K562 (cell line): ENCODE results near the gene PRKACA. TPM values are rescaled to one million over a fixed set of nuclear protein-coding genes. Genes with fewer than 3 reads are reported as not detected.

Experiments used
- ADNP ChIP-seq: fragments of 200-800 bp; sonication (Bioruptor generic); IDR thresholded peaks from 2 replicates; pipeline ENCODE4 v1.6.1; 2016; ENCODE audit warnings: missing genetic modification characterization, missing compliant biosample characterization
- BCOR ChIP-seq: fragments of 450-650 bp; IDR thresholded peaks from 2 replicates; pipeline ENCODE4 v1.6.1; 2016
- BRD9 ChIP-seq: fragments of 450-650 bp; IDR thresholded peaks from 2 replicates; pipeline ENCODE4 v1.6.1; 2018; ENCODE audit warnings: low read depth; ENCODE audit not compliant: partially characterized antibody
- CBX1 ChIP-seq: sonication (generic); IDR thresholded peaks from 2 replicates; pipeline ENCODE4 v1.6.1; 2016; ENCODE audit warnings: antibody characterized with exemption, low read depth, mild to moderate bottlenecking
- CBX5 ChIP-seq: IDR thresholded peaks from 2 replicates; pipeline ENCODE4 v1.6.1; 2014; ENCODE audit warnings: low read depth, borderline replicate concordance
- DACH1 ChIP-seq: fragments of 450-650 bp; IDR thresholded peaks from 2 replicates; pipeline ENCODE4 v1.6.1; 2018; ENCODE audit not compliant: partially characterized antibody
- HDAC2 ChIP-seq: fragments of 450-650 bp; IDR thresholded peaks from 2 replicates; pipeline ENCODE4 v1.6.1; 2016; ENCODE audit warnings: mild to moderate bottlenecking
- KDM1A ChIP-seq, 2 experiments: fragments of 450-650 bp; IDR thresholded peaks; 2 replicates each; pipeline ENCODE4 v1.6.1; 2016; ENCODE audit warnings: mild to moderate bottlenecking in 2 of 2
- MIER1 ChIP-seq: fragments of 450-650 bp; IDR thresholded peaks from 2 replicates; pipeline ENCODE4 v1.6.1; 2016; ENCODE audit warnings: antibody characterized with exemption, mild to moderate bottlenecking, low read depth
- MXI1 ChIP-seq: IDR thresholded peaks from 2 replicates; pipeline ENCODE4 v1.6.1; 2011; ENCODE audit warnings: low read depth, mild to moderate bottlenecking, improper control_type of control experiment, low read length
- NRF1 ChIP-seq, 2 experiments: fragments of 450-650 bp; IDR thresholded peaks in 1 of 2; conservative IDR thresholded peaks in 1 of 2; 2 replicates each; pipeline ENCODE4 v1.6.1; 2014; ENCODE audit warnings: mild to moderate bottlenecking in 2 of 2
- PHF20 ChIP-seq: fragments of 450-650 bp; IDR thresholded peaks from 2 replicates; pipeline ENCODE4 v1.6.1; 2018; ENCODE audit not compliant: partially characterized antibody
- PTBP1 ChIP-seq: fragments of 200-400 bp; formaldehyde crosslinking; IDR thresholded peaks from 2 replicates; pipeline ENCODE4 v1.6.1; 2017; ENCODE audit warnings: low read depth, low read length
- RBM25 ChIP-seq: fragments of 200-400 bp; formaldehyde crosslinking; IDR thresholded peaks from 2 replicates; pipeline ENCODE4 v1.6.1; 2018; ENCODE audit warnings: low read length, low read depth, moderate library complexity; ENCODE audit not compliant: severe bottlenecking
- RFX7 ChIP-seq: fragments of 250-450 bp; sonication (Bioruptor Pico); IDR thresholded peaks from 2 replicates; pipeline ENCODE4 v1.5.1; 2021; ENCODE audit warnings: mild to moderate bottlenecking
- TAL1 ChIP-seq: fragments of 450-650 bp; IDR thresholded peaks from 2 replicates; pipeline ENCODE4 v1.6.1; 2016; ENCODE audit warnings: mild to moderate bottlenecking
- TCF3 ChIP-seq: sonication (generic); formaldehyde crosslinking; IDR thresholded peaks from 2 replicates; pipeline ENCODE4 v1.4.0; 2020; ENCODE audit warnings: mild to moderate bottlenecking, missing genetic modification reagents
- TRIM24 ChIP-seq, 2 experiments: fragments of 450-650 bp; IDR thresholded peaks; 2 replicates each; pipeline ENCODE4 v1.6.1; 2016
- ZNF121 ChIP-seq: sonication (generic); formaldehyde crosslinking; conservative IDR thresholded peaks from 2 replicates; pipeline ENCODE4 v1.8.0; 2022; ENCODE audit warnings: missing genetic modification reagents
- ZNF695 ChIP-seq: fragments of 450-650 bp; formaldehyde crosslinking; IDR thresholded peaks from 2 replicates; pipeline ENCODE4 v1.4.0; 2020; ENCODE audit warnings: mild to moderate bottlenecking, moderate library complexity
- polyA plus RNA-seq, 8 experiments: library from polyadenylated mRNA; depleted of rRNA in 4 of 8; stranded (reverse) in 5 of 8; unstranded in 3 of 8; fragments of >200 nt; fragmentation: Nextera tagmentation in 2 of 8; fragmentation: Illumina TruSeq in 1 of 8; extraction: Ambion mirVana in 2 of 8; extraction: Trizol in 1 of 8; gene quantifications; 2 replicates each; pipeline versions ENCODE4 v1.2.1 to v1.2.3, GENCODE V29; 2011 to 2014; ENCODE audit warnings: inconsistent platforms in 1 of 8, missing spikeins in 1 of 8
- total RNA-seq, 7 experiments: library from RNA; depleted of rRNA in 6 of 7; stranded (reverse); fragments of >200 nt in 6 of 7; fragmentation: Illumina TruSeq in 2 of 7; extraction: Trizol in 2 of 7; gene quantifications; 2 replicates each; pipeline versions ENCODE4 v1.2.1 to v1.2.3, GENCODE V29; 2011 to 2021; ENCODE audit warnings: low replicate concordance in 1 of 7
- TF ChIP-seq, protein P1 (sequence below): fragments of 200-800 bp; sonication (Bioruptor generic); IDR thresholded peaks from 2 replicates; pipeline ENCODE4 v1.6.1; 2016; ENCODE audit warnings: missing genetic modification characterization, missing compliant biosample characterization
- TF ChIP-seq, protein P2 (sequence below): fragments of 450-650 bp; formaldehyde crosslinking; IDR thresholded peaks from 2 replicates; pipeline ENCODE4 v1.4.0; 2020; ENCODE audit warnings: mild to moderate bottlenecking, moderate library complexity

PRKACA gene
- total and polyA plus RNA-seq, 9 of the 15 experiments (the other 6 are each of a cell fraction or from before 2014, with no cell fraction given) = 1.2 to 63.1 (median 13.0) TPM

DNA sequence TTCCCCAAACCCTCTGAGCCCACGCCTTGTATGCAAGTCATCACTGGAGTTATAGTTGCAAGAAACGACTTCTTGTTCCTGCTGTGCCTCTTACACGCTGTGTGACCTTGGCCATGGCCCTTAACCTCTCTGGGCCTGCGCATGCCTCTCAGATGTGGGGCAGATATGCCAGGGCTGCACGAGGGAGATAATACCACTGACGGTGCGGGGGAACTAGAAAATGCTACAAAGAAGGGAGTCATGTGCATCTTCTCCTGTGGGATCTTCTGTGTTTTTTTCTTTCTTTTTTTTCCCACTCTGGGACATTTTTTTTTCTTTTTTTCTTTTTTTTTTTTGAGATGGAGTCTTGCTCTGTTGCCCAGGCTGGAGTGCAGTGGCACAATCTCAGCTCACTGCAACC, 22.7 kb downstream of the PRKACA start (continued):
- TF ChIP-seq PTBP1 = 0 out of 2 replicates have a peak, but pooled peaks have one; percentile 88
- TF ChIP-seq ZNF695 (CRISPR knock-in tag) = no peak
- TF ChIP-seq TRIM24 (IDR thresholded peaks at IDR 0.05) = peak in 1 of 2 experiments; percentile 17; a peak in 1 of 4 replicates
- TF ChIP-seq RFX7 = no peak
- TF ChIP-seq, protein P1, sequence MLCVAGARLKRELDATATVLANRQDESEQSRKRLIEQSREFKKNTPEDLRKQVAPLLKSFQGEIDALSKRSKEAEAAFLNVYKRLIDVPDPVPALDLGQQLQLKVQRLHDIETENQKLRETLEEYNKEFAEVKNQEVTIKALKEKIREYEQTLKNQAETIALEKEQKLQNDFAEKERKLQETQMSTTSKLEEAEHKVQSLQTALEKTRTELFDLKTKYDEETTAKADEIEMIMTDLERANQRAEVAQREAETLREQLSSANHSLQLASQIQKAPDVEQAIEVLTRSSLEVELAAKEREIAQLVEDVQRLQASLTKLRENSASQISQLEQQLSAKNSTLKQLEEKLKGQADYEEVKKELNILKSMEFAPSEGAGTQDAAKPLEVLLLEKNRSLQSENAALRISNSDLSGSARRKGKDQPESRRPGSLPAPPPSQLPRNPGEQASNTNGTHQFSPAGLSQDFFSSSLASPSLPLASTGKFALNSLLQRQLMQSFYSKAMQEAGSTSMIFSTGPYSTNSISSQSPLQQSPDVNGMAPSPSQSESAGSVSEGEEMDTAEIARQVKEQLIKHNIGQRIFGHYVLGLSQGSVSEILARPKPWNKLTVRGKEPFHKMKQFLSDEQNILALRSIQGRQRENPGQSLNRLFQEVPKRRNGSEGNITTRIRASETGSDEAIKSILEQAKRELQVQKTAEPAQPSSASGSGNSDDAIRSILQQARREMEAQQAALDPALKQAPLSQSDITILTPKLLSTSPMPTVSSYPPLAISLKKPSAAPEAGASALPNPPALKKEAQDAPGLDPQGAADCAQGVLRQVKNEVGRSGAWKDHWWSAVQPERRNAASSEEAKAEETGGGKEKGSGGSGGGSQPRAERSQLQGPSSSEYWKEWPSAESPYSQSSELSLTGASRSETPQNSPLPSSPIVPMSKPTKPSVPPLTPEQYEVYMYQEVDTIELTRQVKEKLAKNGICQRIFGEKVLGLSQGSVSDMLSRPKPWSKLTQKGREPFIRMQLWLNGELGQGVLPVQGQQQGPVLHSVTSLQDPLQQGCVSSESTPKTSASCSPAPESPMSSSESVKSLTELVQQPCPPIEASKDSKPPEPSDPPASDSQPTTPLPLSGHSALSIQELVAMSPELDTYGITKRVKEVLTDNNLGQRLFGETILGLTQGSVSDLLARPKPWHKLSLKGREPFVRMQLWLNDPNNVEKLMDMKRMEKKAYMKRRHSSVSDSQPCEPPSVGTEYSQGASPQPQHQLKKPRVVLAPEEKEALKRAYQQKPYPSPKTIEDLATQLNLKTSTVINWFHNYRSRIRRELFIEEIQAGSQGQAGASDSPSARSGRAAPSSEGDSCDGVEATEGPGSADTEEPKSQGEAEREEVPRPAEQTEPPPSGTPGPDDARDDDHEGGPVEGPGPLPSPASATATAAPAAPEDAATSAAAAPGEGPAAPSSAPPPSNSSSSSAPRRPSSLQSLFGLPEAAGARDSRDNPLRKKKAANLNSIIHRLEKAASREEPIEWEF (CRISPR knock-in tag) = no peak
- peak; percentile 71; the same call in 1 of the 2 replicates for TF ChIP-seq HDAC2
- TF ChIP-seq NRF1 (conservative IDR thresholded peaks at IDR 0.05 in 1 of 2, IDR thresholded peaks at IDR 0.05 in 1 of 2) = no peak; a peak in 1 of 4 replicates
- no peak for TF ChIP-seq MXI1
- peak; percentile 94; the same call in 1 of the 2 replicates for TF ChIP-seq CBX1
- TF ChIP-seq PHF20 = peak; percentile 28
- no peak for TF ChIP-seq DACH1
- peak; percentile 90 to 92 for TF ChIP-seq KDM1A (IDR thresholded peaks at IDR 0.05)
- TF ChIP-seq MIER1 = peak; percentile 81; the same call in 1 of the 2 replicates
- no peak for TF ChIP-seq CBX5
- peak; percentile 37; the same call in 1 of the 2 replicates for TF ChIP-seq TCF3 (CRISPR knock-in tag)
- TF ChIP-seq RBM25 = peak; percentile 98
- peak; percentile 99 for TF ChIP-seq BCOR
- peak; percentile 16; the same call in 1 of the 2 replicates for TF ChIP-seq ZNF121 (CRISPR knock-in tag)
- peak; percentile 73 for TF ChIP-seq ADNP (tag)
- TF ChIP-seq, protein P2, sequence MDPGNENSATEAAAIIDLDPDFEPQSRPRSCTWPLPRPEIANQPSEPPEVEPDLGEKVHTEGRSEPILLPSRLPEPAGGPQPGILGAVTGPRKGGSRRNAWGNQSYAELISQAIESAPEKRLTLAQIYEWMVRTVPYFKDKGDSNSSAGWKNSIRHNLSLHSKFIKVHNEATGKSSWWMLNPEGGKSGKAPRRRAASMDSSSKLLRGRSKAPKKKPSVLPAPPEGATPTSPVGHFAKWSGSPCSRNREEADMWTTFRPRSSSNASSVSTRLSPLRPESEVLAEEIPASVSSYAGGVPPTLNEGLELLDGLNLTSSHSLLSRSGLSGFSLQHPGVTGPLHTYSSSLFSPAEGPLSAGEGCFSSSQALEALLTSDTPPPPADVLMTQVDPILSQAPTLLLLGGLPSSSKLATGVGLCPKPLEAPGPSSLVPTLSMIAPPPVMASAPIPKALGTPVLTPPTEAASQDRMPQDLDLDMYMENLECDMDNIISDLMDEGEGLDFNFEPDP (CRISPR knock-in tag) = no peak
- 0 out of 2 replicates have a peak, but pooled peaks have one; percentile 15 for TF ChIP-seq TAL1
- TF ChIP-seq BRD9 = peak; percentile 96
